Omental fat pad (tissue), 4 donors: ENCODE measurements around the gene ATP7B. TPM values are rescaled to one million over a fixed set of nuclear protein-coding genes. Genes with fewer than 3 reads are reported as not detected.

Experiments used
- ATAC-seq: fragments of 150-250 bp; one replicate; pipeline ENCODE4 v1.9.1; 2016; ENCODE audit warnings: mild to moderate bottlenecking, moderate library complexity; ENCODE audit not compliant: low FRiP score
- DNase-seq: peaks from one replicate; pipeline ENCODE4 v3.0.0-alpha.2; 2019; ENCODE audit warnings: low spot score
- CTCF ChIP-seq, 3 donors: fragments of 450-650 bp; IDR thresholded peaks; one replicate each; pipeline ENCODE4 v1.5.1; 2016 to 2017; ENCODE audit warnings: antibody characterized with exemption in 3 of 3, mild to moderate bottlenecking in 3 of 3, moderate library complexity in 2 of 3
- total RNA-seq, 4 donors: library from RNA; depleted of rRNA; stranded (reverse); fragments of >200 nt; gene quantifications; one replicate each; pipeline ENCODE4 v1.1.0, GENCODE V29; 2016

The ATP7B gene
- total RNA-seq, 4 donors from 2014 or later = 5.2 to 29.2 (median 10.9) TPM

GRCh38 chr13:51916962-51917361 lies 94.3 kb downstream of the ATP7B start:
- no peak for DNase-seq
- ATAC-seq = no peak
- TF ChIP-seq CTCF (IDR thresholded peaks at IDR 0.05) = no peak

- DNase-seq (no peak), ATAC-seq (no peak)
- no peak for TF ChIP-seq CTCF (IDR thresholded peaks at IDR 0.05)
Measured at GRCh38 chr13:51916051-51916818, 95.0 kb downstream of the ATP7B start.

GRCh38 chr13:51914137-51914493 lies 97.1 kb downstream of the ATP7B start:
- DNase-seq (no peak), ATAC-seq (no peak)
- no peak for TF ChIP-seq CTCF (IDR thresholded peaks at IDR 0.05)

GRCh38 chr13:51913421-51914136 lies 97.7 kb downstream of the ATP7B start:
- no peak for DNase-seq
- ATAC-seq = no peak
- no peak for TF ChIP-seq CTCF (IDR thresholded peaks at IDR 0.05)

GRCh38 chr13:51912511-51913225 lies 98.6 kb downstream of the ATP7B start:
- no peak for TF ChIP-seq CTCF (IDR thresholded peaks at IDR 0.05)
- ATAC-seq (no peak), DNase-seq (no peak)

GRCh38 chr13:51912091-51912490 lies 99.2 kb downstream of the ATP7B start:
- DNase-seq (no peak), ATAC-seq (no peak)
- no peak for TF ChIP-seq CTCF (IDR thresholded peaks at IDR 0.05)
